SKM-1 treated with dmso at 0.1 percent for 144 hours (cell line): Measurements from ENCODE around the gene WNT6.

Experiments
- DNase-seq: peaks from one replicate; lab custom pipeline; 2025; ENCODE audit not compliant: unreplicated experiment; lab: John Stamatoyannopoulos, UW

The WNT6 gene

DNA sequence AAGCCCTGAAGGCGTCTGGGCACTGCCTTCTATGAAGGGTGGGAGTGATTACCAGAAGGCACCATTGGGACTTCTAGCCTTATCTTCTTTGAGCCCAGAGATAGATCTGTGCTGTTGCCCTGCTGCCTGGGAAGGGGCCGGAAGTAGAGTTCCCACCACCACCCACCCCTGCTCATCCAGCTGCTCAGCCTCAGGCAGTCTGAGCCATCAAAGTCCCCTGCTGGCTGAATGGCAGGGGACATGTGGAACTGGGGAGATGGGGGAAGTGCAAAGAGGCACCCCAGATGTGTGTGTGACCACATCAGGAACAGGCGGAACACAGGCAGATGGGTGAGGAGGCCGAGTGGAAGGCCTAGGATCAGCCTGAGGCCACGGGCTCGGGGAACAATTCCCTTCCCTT, 17.7 kb downstream of the WNT6 start:
- no peak for DNase-seq

DNA sequence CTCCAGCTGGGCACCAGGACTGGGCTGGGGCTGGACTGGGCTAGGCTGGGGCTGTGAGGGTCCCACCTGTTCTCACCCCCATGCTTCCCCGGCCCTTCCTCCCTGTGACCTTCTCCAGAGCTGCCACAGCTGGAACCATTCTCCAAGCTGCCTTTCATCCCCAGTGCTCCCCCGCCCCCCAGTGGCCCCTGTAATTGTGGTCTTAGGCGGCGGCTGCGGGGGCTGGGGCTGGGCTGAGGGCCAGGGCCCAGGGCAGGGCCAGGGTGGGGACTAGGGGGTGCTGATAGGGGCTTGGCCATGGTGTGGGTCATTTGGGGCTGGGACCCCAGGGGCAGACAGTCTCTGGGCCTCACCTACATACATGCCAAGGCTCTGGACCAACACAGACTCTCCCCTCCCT, 18.3 kb downstream of the WNT6 start:
- DNase-seq: no peak

DNA sequence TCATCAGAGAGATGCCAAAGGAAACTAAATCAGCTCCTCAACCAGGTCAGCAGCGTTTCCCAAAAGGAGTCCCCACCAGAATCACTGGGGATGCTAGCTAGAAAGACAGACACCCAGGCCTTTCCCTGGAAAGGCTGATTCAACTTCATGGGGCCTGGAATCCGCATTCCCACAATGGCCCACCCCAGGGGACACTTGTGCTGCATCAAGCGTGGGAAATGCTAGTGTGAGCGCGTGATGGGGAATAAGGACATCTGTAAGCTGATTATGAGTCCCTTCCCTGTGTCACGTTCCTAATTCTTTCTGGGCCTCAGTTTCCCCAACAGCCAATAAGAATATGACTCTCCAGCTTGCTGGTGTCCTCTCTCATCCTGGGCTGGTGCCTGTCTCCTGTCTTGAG, 18.9 kb downstream of the WNT6 start:
- DNase-seq: no peak

DNA sequence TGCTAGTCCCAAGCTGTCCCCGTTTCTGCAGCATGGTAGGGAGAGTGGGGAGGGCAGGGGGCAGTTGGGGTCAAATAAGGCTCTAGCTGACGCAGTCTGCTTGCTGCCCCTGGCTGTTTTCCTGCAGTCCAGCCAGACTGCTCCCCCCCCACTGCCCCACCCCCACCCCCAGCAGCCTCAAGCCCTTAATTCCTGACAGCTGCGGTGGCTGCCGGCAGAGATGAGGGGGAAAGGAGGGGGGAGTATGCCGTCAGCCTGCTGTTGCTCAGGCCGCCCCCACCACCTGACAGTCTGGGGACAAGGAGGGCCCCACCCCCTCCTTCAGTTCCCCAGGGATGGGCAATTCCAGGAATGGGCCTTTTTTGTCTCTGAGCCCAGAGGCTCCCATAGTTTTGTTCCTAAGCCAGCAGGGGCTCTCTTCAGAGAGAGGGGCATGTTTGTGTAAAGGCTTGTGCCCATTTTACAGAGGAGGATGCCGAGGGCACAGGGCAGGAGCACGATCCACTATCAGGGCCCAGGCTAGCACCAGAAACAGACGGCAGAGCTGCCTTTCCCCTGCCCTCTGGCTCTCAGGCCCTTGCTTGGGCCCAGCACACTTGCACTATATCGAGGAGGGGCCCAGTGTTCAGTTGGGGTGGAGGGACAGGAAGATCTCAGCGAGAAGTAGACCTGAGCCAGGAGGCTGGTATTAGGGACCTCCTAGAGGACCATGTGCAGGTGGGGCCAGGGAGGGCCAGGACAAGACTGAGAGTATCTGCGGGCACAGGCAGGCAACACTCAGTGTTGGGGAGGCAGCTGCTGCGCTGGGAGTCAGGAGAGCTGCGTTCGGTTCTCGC, 19.5 kb downstream of the WNT6 start:
- DNase-seq: no peak

DNA sequence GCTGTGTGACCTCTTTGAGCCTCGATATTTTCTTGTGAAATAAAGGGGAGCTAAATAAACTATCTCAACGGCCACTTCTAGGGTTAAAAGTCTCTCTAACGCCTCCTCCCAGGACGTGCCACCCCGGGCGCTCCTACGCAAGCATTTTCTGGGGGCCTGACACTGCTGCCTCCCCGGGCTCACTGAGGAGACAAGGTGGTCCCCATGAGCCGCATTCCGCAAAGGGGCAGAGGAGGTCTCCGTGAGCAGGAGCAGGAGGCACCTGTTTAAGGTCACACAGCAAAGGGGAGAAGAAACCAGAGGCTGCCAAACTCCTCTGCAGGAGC, 20.1 kb downstream of the WNT6 start:
- DNase-seq: no peak

DNA sequence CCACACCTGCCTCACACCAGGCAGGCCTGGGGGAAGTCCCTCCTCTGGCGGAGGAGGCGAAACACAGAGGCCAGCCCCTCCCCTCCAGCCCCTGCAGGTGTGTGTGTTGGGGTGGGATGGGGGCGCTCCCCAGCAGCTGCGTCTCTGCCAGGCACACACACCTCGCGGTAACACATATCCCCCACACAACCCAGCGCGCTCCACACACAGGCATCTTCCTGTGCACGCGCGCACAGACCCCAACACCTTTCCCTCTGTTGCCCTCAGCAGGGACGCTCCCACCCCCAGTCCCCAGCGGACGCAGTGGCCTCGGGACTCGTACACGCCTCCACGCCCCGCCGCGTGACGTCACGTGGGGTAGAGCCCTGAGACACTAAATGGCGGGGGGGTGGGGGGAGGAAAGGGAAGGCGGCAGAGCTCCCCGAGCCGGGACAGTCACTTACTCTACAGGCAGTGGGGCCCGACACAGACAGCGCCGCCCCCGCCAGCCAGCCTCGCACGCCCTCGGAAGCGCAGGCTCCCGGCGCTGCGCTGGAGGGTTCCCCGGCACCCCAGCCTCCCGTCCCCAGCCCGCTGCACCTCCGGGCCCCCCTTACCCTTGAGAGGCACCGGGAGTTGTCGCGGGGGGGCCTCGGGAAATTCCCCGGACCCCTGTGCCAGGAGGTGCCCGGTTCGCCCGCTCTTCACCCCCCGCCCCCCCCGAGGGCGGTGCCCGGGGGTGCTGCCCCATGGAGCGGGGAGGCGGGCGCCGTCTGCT, 20.7 kb downstream of the WNT6 start, which contains the start of gene WNT10A:
Gene WNT10A (plus strand): TSS at position 751 of the 757 bp plus-strand sequence. CDS start 144 bp downstream, outside the sequence.
- no peak for DNase-seq

DNA sequence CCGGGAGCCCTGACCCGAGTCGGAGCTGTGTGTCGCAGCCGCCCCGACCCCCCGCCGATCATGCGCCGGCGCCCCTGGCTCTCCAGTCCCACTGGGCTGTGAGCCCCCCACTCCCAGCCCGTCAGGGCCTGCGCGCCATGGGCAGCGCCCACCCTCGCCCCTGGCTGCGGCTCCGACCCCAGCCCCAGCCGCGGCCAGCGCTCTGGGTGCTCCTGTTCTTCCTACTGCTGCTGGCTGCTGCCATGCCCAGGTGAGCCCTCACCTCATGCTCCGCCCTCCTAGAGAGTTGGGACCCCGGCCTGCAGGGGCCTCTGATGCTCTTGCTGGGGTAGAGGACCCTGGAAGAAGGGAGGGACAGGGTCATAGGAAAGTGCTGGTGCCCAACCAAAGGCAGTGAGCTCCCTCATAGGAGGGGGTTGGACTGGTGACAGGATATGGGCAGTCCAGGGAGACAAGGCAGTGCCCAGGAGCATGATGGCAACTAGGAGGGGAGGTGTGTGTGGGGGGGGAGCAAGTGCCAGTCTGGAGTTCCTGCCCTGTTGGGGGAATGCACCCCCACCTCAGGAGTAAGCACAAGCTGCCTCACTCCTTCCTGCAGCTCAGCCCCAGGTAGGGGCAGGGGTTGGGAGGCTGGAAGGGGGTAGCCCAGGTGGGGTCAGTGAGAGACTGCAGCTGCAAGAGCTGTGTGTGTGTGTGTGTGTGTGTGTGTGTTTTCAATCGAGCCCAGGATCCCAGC, 21.4 kb downstream of the WNT6 start:
- no peak for DNase-seq

DNA sequence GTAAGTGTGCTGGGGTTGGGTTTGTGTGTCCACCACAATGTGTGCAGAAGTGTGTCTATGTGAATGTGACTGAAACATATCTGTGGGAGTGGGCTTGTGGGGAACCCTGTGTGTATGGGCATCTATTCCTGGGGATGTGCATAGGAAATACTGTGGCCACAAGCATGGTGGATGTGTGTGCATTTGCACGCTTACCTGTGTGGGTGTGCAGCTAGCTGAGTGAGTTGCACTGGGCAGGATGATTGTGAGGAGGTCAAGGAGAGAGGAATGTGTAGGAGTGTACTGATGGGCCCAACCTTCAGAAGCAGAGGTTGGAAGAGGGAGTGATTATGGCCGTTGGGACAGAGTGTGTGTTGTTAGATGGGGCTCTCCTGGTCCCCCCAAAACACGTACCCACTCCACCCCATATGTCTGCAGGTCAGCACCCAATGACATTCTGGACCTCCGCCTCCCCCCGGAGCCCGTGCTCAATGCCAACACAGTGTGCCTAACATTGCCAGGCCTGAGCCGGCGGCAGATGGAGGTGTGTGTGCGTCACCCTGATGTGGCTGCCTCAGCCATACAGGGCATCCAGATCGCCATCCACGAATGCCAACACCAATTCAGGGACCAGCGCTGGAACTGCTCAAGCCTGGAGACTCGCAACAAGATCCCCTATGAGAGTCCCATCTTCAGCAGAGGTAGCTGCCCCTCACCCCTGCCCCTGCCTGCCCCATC, 22.3 kb downstream of the WNT6 start:
- no peak for DNase-seq

DNA sequence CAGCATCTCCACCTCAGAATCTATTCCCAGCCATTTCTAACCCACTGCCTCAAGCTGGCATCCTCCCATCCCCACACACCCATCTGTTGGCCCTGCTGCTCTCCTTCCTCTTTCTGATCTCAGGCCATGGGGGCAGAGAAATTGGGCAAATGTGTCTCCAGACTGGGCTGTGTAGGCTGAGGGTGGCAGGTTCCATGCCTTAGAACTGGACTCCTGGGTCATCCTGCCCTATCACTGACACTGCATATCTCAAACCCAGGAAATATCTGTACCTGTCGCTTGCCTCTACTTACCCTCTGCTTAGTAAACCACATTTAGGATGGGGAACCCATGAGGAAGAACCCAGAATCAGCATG, 22.8 kb downstream of the WNT6 start:
- no peak for DNase-seq

DNA sequence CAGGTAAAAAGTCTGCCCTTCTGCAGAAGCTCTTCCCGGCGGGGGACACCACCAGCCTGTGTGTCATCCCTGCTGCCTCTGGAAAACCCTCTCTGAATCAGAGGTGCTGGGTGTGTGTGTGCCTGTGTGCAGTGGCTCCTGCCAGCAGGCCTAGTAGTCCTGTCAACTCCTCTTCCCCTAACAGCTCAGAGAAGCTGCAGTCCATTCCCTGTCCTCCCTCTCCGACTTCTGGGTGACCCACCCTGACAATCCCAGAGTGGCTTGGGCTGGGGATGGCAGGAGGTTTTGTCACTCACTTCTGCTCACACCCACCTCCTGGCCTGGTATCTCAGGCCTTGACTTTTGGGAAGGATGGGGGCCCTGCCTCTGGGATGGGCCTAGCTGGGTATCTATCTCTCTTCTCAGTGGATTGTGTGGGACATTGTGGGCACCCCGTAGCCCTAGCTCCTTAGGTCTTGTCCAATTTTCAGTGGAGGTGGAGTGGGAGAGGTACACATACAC, 23.3 kb downstream of the WNT6 start:
- no peak for DNase-seq

DNA sequence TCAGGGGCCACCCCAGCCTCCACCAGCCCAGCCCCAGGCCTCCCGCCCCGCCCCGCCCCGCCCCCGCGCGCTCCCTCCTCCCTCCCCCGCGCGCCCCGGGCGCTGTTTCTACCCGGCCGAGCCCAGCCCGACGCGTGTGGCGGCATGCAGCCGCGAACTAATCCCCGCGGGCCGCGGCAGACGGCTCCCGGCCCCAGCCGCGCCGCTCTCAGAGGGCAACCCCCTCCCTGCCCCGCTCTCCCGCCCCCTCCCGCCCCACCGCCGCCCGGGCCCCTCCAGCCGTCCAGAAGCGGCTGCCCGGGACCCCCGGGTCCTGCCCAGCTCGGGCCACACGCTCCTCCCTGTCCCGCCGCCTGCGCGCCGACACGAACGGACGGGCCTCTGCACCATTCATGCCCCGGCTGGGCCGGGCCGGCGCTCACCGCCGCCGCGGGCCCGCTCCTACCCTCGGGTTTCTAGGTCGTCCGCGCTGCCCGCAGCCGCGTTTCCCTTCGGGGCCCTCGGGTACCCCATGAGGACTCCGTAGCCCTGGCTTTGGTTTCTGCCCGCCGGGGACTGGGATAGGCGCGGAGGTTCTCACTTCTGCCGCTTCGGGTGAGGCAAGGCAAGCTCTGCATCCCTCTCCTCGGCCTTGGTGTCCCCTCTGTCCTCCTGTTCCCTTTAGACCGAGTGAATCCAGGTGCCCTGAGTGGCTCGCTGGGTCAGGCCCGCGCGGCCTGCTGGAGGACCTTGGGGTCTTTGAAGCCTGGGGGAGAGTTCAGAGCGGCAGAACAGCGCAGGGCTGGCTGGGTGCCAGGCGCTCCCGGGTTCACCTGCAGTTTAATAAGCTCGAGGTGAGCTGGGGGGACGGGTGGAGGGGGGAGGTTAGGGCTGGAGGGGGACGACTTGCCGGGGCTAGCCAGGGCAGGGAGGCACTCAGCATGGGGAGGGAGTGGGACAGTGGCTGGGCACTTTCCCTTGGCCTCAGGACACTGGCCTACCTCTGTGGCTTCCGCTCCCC, 24.2 kb downstream of the WNT6 start:
- no peak for DNase-seq

DNA sequence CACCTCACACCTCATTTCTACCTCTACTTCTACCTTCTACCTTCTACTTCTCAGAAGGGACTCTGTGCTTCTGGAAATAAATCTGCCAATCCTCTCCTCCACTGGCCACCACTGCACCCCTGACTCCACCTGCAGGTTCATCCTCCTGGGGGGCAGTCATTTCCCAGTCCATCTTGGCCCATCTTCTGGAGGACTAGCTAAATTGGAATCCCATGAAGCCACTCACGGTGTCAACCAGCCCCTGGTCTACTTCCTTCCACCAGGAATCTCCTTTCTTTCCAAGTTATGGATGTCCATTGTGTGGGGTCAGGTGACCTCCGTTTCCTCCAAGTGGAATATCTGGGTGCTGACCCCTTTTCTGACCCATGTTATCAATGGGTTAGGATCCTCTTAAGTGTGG, 24.9 kb downstream of the WNT6 start:
- DNase-seq: no peak

DNA sequence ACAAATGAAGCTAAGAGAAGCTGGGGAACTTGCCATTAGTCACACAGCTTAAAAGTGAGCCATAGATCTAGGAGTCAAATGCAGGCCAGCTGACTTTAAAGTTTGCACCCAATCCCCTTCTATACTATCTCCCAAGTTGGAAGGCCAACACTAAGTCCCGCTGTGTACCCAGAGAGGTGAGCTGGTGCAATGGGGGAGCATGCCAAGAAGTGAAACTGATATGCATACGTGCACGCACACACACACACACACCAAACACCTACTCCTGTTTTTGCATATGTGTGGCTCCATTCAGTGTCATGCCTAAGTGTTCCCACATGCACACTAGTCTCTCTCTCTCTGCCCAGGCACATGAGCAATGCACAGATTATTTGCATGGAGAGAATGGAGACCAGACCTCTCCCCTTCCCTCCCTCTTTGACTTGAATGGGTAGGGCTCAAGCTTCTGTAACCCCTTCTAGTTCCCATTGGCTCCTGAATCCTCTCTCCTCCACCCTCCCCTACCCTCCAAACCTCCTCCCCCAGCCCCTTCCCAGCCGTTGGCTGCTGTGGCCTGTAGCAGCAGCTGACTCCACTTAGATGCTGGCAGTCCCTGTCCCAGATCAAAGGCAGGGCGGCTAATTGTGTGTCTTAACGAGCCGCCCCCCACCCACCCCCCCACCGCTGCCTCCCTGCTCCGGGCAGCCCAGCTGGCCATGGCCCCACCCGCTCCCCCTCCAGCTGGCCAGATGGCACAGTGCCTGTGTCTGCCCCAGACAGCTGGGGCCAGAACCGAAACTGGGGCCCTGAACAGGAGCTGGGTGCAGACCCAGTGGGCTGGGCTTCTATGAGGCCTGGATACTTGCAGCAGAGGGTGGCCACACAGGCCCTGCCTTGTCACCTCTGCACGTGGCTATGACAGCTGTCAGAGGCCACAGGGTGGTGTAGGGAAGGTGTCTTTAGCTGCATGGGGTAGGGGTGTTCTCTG, 26.7 kb downstream of the WNT6 start:
- no peak for DNase-seq

DNA sequence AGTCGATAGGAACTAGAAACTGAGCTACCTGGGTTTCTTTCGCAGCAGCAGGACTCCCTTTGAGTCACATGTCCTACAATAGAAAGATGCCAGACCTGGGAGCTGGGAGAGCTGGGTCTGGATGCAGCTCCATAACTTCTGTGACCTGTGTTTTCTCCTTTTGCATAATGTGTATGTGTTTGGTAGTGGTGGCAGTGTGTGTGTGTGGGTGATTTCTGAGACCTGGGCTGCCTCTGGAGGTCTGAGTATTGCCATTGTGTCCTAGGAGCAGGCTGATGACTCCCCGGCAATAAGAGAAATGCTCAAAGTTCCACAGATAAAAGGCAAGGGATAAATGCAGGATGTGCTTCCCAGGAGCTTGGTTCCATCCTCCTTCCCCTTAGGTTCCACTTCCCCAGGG, 27.5 kb downstream of the WNT6 start:
- no peak for DNase-seq

DNA sequence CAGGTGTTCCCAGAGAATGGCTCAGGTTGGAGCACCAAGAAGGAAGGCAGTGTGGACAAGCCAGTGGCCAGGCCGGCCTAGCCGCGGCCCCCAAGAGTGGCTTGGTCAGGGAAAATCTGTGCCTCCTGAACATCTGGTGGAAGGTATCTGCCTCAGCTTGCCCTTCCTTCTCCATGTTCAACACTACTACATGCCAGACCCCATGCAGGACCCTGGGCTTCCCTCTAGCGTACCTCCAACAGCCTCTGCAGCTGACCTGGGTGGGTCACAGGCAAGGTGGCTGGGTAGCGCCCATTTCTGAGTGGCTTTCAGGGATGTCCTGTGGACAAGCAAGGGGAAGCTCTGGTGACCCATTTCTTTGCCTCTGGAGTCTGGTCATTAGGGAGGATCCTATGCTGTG, 28.7 kb downstream of the WNT6 start:
- no peak for DNase-seq

DNA sequence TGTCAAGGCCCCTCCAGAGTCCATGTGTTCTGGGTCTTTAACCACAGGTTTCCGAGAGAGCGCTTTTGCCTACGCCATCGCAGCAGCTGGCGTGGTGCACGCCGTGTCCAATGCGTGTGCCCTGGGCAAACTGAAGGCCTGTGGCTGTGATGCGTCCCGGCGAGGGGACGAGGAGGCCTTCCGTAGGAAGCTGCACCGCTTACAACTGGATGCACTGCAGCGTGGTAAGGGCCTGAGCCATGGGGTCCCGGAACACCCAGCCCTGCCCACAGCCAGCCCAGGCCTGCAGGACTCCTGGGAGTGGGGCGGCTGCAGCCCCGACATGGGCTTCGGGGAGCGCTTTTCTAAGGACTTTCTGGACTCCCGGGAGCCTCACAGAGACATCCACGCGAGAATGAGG, 30.3 kb downstream of the WNT6 start:
- DNase-seq: no peak

DNA sequence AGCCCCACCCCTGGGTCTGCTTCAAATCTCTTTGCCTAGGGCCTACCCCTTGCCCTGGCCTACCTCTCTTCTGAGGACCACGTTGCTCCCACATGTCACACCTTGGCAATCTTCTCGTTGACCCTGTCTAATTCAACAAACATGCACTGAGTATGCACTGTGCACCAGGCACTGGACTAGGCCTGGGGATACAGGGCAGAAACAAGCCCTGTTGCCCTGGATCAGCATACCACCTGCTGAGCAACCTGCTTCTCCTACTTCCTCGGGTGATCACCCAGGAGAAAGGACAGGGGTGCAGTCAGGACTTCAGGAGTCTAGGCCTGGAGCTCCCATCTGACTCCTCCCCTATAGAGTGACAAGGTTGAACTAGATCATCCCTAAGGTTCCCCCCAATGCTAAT, 30.8 kb downstream of the WNT6 start:
- no peak for DNase-seq

DNA sequence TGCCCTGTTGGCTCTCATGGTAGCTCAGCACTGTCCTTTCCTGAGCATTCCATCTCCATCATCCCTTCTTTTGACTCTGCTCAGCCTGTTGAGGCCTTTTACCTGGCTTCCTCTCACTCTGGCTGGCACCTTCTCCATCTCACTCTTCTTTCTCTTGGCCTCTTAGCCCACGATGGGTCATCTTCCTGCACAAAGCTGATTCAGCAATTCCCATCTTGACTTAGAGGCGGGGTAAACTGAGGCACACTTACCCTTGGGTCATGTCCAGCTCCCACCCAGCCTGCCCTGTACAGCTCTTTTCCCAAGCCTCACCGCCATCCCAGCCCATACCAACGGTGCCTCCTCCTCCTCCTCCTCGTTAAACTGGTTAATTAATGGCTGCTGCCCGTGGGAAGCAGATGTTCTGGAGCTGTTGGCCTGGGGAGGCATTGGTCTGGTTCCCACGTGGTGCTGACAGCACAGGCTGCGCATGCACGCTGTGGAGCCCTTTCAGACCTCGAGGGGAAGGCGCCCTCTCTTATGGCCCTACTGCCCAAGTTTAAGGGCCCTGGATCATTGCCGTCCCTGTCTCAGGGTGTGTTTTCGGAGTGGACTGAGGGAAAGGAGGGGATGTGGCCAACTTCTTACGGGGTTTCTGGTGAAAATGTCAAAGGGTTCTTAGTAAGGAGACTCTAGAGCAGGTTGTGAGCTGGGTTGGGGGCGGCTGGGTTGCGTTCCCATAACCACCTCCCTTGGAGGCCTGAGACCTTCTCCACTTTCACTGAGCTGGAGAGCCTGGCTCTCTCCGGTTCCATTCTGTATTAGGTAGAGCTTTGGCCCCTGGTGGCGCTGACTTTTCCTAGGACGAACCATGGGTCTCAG, 31.9 kb downstream of the WNT6 start:
- no peak for DNase-seq
